Common myeloid progenitor, CD34-positive (primary cell): ENCODE measurements around the gene LMF1.

Source experiments
- CTCF ChIA-PET: fragments of 350-600 bp; sonication (Branson Sonifier 250); formaldehyde crosslinking; loops from one replicate; lab custom pipeline; 2021; ENCODE audit warnings: antibody characterized with exemption; lab: Charles Lee
- POLR2A ChIA-PET: fragments of 350-600 bp; sonication (Branson Sonifier 250); formaldehyde crosslinking; loops from one replicate; lab custom pipeline; 2021; ENCODE audit warnings: antibody characterized with exemption; lab: Charles Lee
- DNase-seq, 3 donors: peaks; one replicate each; pipeline versions ENCODE4 v3.0.0 to v3.0.0-alpha.2; 2013
- H3K27ac ChIP-seq, 2 experiments: 1 replicate in 1 of 2; 2 replicates in 1 of 2; pipeline ENCODE4 v1.7.0; 2013; ENCODE audit warnings: inconsistent platforms in 2 of 2, low read length in 2 of 2, mild to moderate bottlenecking in 2 of 2, low read depth in 1 of 2, moderate library complexity in 1 of 2; ENCODE audit not compliant: severe bottlenecking in 2 of 2, insufficient read depth in 1 of 2, poor library complexity in 1 of 2
- H3K27me3 ChIP-seq, 5 experiments: replicated peaks in 2 of 5; 1 replicate in 3 of 5; 2 replicates in 2 of 5; pipeline versions ENCODE4 v1.6.1 to v1.7.0; 2013; ENCODE audit warnings: low read length in 4 of 5, mild to moderate bottlenecking in 2 of 5, moderate library complexity in 2 of 5, inconsistent platforms in 1 of 5; ENCODE audit not compliant: insufficient read depth in 5 of 5, control insufficient read depth in 4 of 5
- H3K36me3 ChIP-seq, 4 experiments: 1 replicate in 2 of 4; 2 replicates in 2 of 4; pipeline versions ENCODE4 v1.6.1 to v1.7.0; 2013; ENCODE audit warnings: low read length in 3 of 4, control low read depth in 1 of 4, mild to moderate bottlenecking in 1 of 4; ENCODE audit not compliant: control insufficient read depth in 4 of 4, insufficient read depth in 4 of 4
- H3K4me1 ChIP-seq, 4 experiments: 1 replicate in 3 of 4; 2 replicates in 1 of 4; pipeline versions ENCODE4 v1.6.1 to v1.7.1; 2013; ENCODE audit warnings: low read length in 3 of 4, mild to moderate bottlenecking in 3 of 4, control low read depth in 1 of 4, inconsistent platforms in 1 of 4, moderate library complexity in 1 of 4; ENCODE audit not compliant: control insufficient read depth in 4 of 4, insufficient read depth in 4 of 4; ENCODE audit errors: control extremely low read depth in 1 of 4
- H3K4me3 ChIP-seq, 7 experiments: 1 replicate in 4 of 7; 2 replicates in 3 of 7; pipeline versions ENCODE4 v1.5.1 to v1.7.0; 2013; ENCODE audit warnings: mild to moderate bottlenecking in 7 of 7, low read length in 6 of 7, moderate library complexity in 6 of 7, inconsistent platforms in 2 of 7, low read depth in 2 of 7, control low read depth in 1 of 7; ENCODE audit not compliant: insufficient read depth in 4 of 7, control insufficient read depth in 1 of 7; ENCODE audit errors: extremely low read depth in 1 of 7
- H3K9me3 ChIP-seq, 5 experiments: 1 replicate in 4 of 5; 2 replicates in 1 of 5; pipeline versions ENCODE4 v1.6.1 to v1.7.1; 2013; ENCODE audit warnings: low read length in 4 of 5, mild to moderate bottlenecking in 2 of 5, inconsistent platforms in 1 of 5, low read depth in 1 of 5, moderate library complexity in 1 of 5; ENCODE audit not compliant: control insufficient read depth in 4 of 5, insufficient read depth in 2 of 5; ENCODE audit errors: control extremely low read depth in 1 of 5
- WGBS: methylation state at CpG from one replicate; pipeline ENCODE4 v1.1.5; 2013; ENCODE audit not compliant: insufficient coverage; 5-methylcytosine and 5-hydroxymethylcytosine counted together

LMF1 gene

DNA sequence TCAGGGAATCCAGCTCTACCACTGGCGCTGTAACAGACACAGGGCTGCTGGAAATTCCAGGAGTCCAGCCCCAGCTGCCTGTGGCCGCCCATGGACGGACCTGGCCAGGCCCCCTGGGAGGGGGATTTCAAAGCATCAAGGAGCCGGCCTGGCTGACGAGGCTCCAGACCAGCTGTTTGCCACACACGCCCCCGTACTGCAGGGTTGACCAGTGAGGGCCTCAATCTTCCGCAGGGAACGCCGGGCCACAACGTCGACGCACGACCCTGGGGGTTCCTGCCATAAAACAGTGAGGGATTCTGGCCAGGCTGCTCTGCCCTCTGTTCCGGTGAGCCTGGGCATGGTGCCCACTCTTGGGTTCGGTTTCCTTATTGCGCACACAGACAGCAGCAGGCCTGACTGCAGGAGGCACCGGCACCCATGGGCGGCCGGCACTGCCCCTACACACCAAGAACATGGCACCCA is 3.7 kb downstream of the LMF1 start:
- Histone ChIP-seq H3K27me3 (peaks cover 0 to 5% (median 0%) of the 10 kb centered on the region in 5 experiments), H3K9me3 (peaks cover 0 to 14% (median 2%) of the 10 kb centered on the region in 5 experiments), H3K4me3 (no peak overlapping the region), H3K27ac (no peak overlapping the region), H3K36me3 (peaks cover 6 to 29% (median 17%) of the 10 kb centered on the region in 4 experiments), H3K4me1 (peaks cover 4 to 25% (median 20%) of the 10 kb centered on the region in 4 experiments)
- 98% methylated on average over 20 of the region's 20 CpGs for WGBS
- DNase-seq: no peak
- ChIA-PET POLR2A (no interaction called here), CTCF (interaction anchor here (0.7 kb wide), 1 partner anchor 90 kb away, joined by 3 read pairs; no protein-coding TSS in a partner anchor)

DNA sequence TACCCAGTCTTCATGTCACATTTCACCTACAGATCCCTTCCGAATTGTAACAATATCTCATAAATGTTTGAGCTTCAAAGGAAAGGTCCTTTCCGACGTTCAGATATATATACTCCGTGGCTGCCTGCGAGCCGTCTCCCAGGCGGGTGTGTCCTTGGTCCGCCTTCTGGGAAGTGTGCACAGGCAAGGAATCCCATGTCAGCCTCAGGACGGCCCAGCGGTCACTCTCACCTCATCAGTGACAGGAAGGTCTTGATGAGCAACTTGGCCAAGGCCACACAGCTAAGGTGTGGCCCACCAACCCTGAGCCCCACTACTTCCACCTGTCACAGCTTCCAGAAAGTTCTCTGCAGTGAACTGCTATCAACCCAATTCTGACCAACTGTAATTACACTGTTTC is 4.3 kb downstream of the LMF1 start:
- WGBS: 96% methylated on average over 10 of the region's 10 CpGs
- Histone ChIP-seq H3K27ac (no peak overlapping the region), H3K27me3 (peaks cover 0 to 4% (median 0%) of the 10 kb centered on the region in 5 experiments), H3K4me3 (no peak overlapping the region), H3K36me3 (peaks cover 6 to 29% (median 17%) of the 10 kb centered on the region in 4 experiments), H3K4me1 (peaks cover 4 to 25% (median 20%) of the 10 kb centered on the region in 4 experiments), H3K9me3 (peaks cover 0 to 13% (median 2%) of the 10 kb centered on the region in 5 experiments)
- POLR2A ChIA-PET: no interaction called here
- DNase-seq: no peak
- CTCF ChIA-PET: no interaction called here

DNA sequence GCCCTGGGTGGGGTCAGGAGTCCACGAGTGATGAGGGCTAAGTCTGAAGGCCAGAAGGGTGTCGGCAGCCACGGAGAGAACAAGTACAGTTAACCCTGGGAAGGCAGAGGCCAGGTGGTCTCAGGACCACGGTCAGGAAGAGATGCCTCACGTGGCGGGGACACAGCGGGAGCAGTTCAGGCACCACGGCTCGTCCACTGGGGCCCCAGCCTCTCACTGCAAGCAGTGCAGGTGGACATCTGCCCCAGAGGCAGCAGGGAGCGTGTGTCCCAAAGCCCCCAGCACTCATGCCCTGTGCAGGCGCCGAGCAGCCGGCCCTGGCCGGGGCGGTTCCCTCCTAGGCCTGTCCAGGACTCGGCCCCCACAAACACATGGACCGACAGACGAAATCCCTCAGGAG is 4.7 kb downstream of the LMF1 start:
- Histone ChIP-seq H3K9me3 (peaks cover 0 to 9% (median 2%) of the 10 kb centered on the region in 5 experiments), H3K27ac (no peak overlapping the region), H3K4me1 (peaks cover 4 to 21% (median 16%) of the 10 kb centered on the region in 4 experiments), H3K4me3 (no peak overlapping the region), H3K27me3 (no peaks in the 10 kb centered on the region), H3K36me3 (peaks cover 6 to 29% (median 17%) of the 10 kb centered on the region in 4 experiments)
- 98% methylated on average over 15 of the region's 18 CpGs for WGBS
- CTCF ChIA-PET: no interaction called here
- DNase-seq: no peak
- POLR2A ChIA-PET: no interaction called here

GRCh38 chr16:965487-965886 is 5.3 kb downstream of the LMF1 start:
- peaks cover 6 to 29% (median 17%) of the 10 kb centered on the region in 4 experiments for H3K36me3 ChIP-seq
- ChIA-PET CTCF (no interaction called here), POLR2A (no interaction called here)
- WGBS: 94% methylated on average over 4 of the region's 4 CpGs
- H3K27me3 ChIP-seq: no peaks in the 10 kb centered on the region
- no peak overlapping the region for H3K4me3 ChIP-seq
- peaks cover 4 to 19% (median 14%) of the 10 kb centered on the region in 4 experiments for H3K4me1 ChIP-seq
- no peak overlapping the region for H3K27ac ChIP-seq
- DNase-seq: no peak
- peaks cover 0 to 9% (median 2%) of the 10 kb centered on the region in 5 experiments for H3K9me3 ChIP-seq

DNA sequence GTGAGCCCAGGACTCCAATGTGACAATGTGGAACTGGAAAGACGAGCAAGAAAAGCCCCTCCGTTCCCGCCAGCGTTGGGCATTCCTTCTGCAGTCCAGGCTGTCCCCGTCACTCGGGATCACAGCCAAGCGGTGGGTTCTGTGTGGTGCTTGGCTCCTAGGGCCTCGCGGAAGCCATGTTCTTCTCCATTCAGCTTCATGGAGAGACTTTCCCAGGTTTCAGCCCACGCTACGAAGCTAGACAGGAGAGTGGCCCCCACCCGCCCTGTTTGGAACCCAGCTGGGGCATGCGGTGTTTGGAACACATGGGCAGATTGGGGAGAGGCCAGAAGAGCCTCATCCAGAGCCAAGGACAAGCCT is 5.8 kb downstream of the LMF1 start:
- ChIA-PET POLR2A (no interaction called here), CTCF (no interaction called here)
- Histone ChIP-seq H3K36me3 (peaks cover 6 to 29% (median 17%) of the 10 kb centered on the region in 4 experiments), H3K9me3 (peaks cover 0 to 9% (median 2%) of the 10 kb centered on the region in 5 experiments), H3K4me1 (peaks cover 4 to 15% (median 10%) of the 10 kb centered on the region in 4 experiments), H3K27ac (no peak overlapping the region), H3K27me3 (no peaks in the 10 kb centered on the region), H3K4me3 (no peak overlapping the region)
- WGBS: 93% methylated on average over 13 of the region's 13 CpGs
- no peak for DNase-seq

DNA sequence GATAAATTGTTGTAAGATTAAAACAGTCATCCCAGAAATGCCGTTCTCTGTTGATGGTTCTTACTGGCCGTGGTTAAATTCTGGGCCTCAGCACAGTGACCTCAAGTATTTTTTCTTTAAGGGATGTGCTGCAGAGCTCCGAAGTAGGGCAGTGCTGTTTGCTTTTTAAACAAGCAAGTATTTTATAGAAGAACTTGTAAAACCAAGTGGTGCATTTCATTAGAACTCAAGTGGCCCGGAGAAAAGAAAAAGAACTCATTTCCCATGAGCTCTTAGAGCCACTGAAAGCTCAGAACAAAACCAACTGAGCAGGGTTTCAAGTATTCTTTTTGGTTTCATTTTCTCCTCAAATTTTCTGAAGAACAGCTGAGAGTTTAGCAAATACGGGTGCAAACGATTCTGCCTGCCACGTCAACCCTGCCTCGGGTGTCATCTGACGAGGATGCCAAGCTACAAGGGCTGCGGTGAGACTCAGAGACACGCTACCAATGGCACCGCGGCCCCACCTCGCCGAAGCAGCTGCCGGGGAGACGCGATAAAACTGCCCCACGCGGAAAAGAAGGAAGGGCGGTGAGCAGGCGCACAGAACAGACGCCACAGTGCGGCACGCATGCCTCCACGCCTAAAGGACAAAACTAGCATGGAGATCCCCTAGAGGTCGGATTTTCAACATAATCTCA is 6.3 kb downstream of the LMF1 start:
- POLR2A ChIA-PET: no interaction called here
- H3K9me3 ChIP-seq: peaks cover 0 to 9% (median 2%) of the 10 kb centered on the region in 5 experiments
- peaks cover 6 to 29% (median 17%) of the 10 kb centered on the region in 4 experiments for H3K36me3 ChIP-seq
- no peaks in the 10 kb centered on the region for H3K27me3 ChIP-seq
- CTCF ChIA-PET: no interaction called here
- H3K4me1 ChIP-seq: peaks cover 3 to 9% (median 5%) of the 10 kb centered on the region in 4 experiments
- no peak overlapping the region for H3K4me3 ChIP-seq
- DNase-seq: no peak
- no peak overlapping the region for H3K27ac ChIP-seq
- 97% methylated on average over 26 of the region's 27 CpGs for WGBS

DNA sequence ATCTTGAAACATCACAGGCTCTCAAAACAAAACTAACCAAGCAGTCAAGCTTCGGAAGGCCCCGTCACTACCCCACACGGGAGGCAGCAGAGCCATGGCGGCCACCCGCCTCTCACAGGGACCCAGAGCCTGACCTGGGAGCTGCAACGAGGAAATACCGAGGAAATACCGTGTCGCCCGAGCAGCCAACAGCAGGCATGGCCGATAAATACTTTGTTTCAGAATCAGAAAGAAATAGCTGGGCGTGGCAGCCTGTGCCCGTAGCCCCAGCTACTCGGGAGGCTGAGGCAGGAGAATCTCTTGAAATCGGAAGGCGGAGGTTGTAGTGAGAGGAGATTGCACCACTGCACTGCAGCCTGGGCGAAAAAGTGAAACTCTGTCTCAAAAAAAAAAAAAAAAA is 6.9 kb downstream of the LMF1 start:
- no peak for DNase-seq
- H3K36me3 ChIP-seq: peaks cover 6 to 29% (median 17%) of the 10 kb centered on the region in 4 experiments
- H3K4me3 ChIP-seq: no peak overlapping the region
- WGBS: 94% methylated on average over 10 of the region's 17 CpGs
- H3K4me1 ChIP-seq: peaks cover 0 to 6% (median 4%) of the 10 kb centered on the region in 4 experiments
- H3K27me3 ChIP-seq: no peaks in the 10 kb centered on the region
- POLR2A ChIA-PET: no interaction called here
- CTCF ChIA-PET: no interaction called here
- no peak overlapping the region for H3K27ac ChIP-seq
- H3K9me3 ChIP-seq: peaks cover 0 to 9% (median 2%) of the 10 kb centered on the region in 5 experiments
